Suprapubic skin (tissue), 4 donors: Measurements from ENCODE around the gene CCDC3. TPM values are rescaled to one million over a fixed set of nuclear protein-coding genes. Genes with fewer than 3 reads are reported as not detected.

Experiments used
- DNase-seq, 2 donors: peaks; one replicate each; pipeline ENCODE4 v3.0.0-alpha.2; 2019; ENCODE audit warnings: low spot score in 2 of 2
- H3K27ac ChIP-seq: fragments of 200-600 bp; sonication (generic); one replicate; pipeline ENCODE4 v1.5.1; 2019
- H3K27me3 ChIP-seq: fragments of 200-600 bp; sonication (generic); one replicate; pipeline ENCODE4 v1.5.1; 2019
- H3K36me3 ChIP-seq: fragments of 200-600 bp; sonication (generic); one replicate; pipeline ENCODE4 v1.5.1; 2019
- H3K4me1 ChIP-seq: fragments of 200-600 bp; sonication (generic); one replicate; pipeline ENCODE4 v1.5.1; 2019
- H3K4me3 ChIP-seq: fragments of 200-600 bp; sonication (generic); one replicate; pipeline ENCODE4 v1.5.1; 2019; ENCODE audit warnings: mild to moderate bottlenecking
- H3K9me3 ChIP-seq: fragments of 200-600 bp; sonication (generic); one replicate; pipeline ENCODE4 v1.5.1; 2019
- CTCF ChIP-seq, 2 donors: fragments of 200-600 bp in 1 of 2; fragments of 450-650 bp in 1 of 2; sonication (generic) in 1 of 2; IDR thresholded peaks; one replicate each; pipeline ENCODE4 v1.5.1; 2016 to 2019; ENCODE audit warnings: antibody characterized with exemption in 2 of 2, mild to moderate bottlenecking in 1 of 2, moderate library complexity in 1 of 2
- EP300 ChIP-seq: sonication (generic); formaldehyde crosslinking; IDR thresholded peaks from one replicate; pipeline ENCODE4 v1.6.1; 2017; ENCODE audit warnings: antibody characterized with exemption
- POLR2A ChIP-seq, 2 donors: fragments of 450-650 bp; IDR thresholded peaks; one replicate each; pipeline ENCODE4 v1.6.1; 2017; ENCODE audit warnings: antibody characterized with exemption in 2 of 2, mild to moderate bottlenecking in 2 of 2, moderate library complexity in 2 of 2
- POLR2AphosphoS5 ChIP-seq, 3 donors: sonication (generic); formaldehyde crosslinking; IDR thresholded peaks; one replicate each; pipeline ENCODE4 v1.6.1; 2017; ENCODE audit warnings: antibody characterized with exemption in 3 of 3
- WGBS: methylation state at CpG from one replicate; pipeline ENCODE4 v1.1.5; 2018; 5-methylcytosine and 5-hydroxymethylcytosine counted together
- total RNA-seq, 4 donors: library from RNA; depleted of rRNA; stranded (reverse); fragments of >200 nt; gene quantifications; one replicate each; pipeline ENCODE4 v1.1.0, GENCODE V29; 2016

Gene CCDC3
- total RNA-seq, 4 donors from 2014 or later = 31.3 to 124 (median 60.2) TPM

GRCh38 chr10:13000431-13000830, 1.1 kb downstream of the CCDC3 start:
- DNase-seq = no peak
- Histone ChIP-seq H3K27me3 (peaks cover 7% of the 10 kb centered on the region), H3K27ac (no peak overlapping the region)

GRCh38 chr10:12999849-13000248, 1.7 kb downstream of the CCDC3 start:
- H3K27me3 ChIP-seq = peaks cover 7% of the 10 kb centered on the region
- peaks cover 32% of the 10 kb centered on the region for H3K4me1 ChIP-seq
- no peak for DNase-seq
- peak overlapping the region; percentile 72 for H3K4me3 ChIP-seq
- TF ChIP-seq EP300 (no peak), POLR2A (IDR thresholded peaks at IDR 0.05) (no peak), CTCF (IDR thresholded peaks at IDR 0.05) (no peak), POLR2AphosphoS5 (IDR thresholded peaks at IDR 0.05) (no peak)
- no peaks in the 10 kb centered on the region for H3K9me3 ChIP-seq
- 39% methylated on average over 6 of the region's 6 CpGs for WGBS
- H3K27ac ChIP-seq = no peak overlapping the region
- H3K36me3 ChIP-seq = no peaks in the 10 kb centered on the region

More at GRCh38 chr10:13000431-13000830, 1.1 kb downstream of the CCDC3 start:
- no peaks in the 10 kb centered on the region for H3K9me3 ChIP-seq
- peaks cover 32% of the 10 kb centered on the region for H3K4me1 ChIP-seq
- TF ChIP-seq CTCF (IDR thresholded peaks at IDR 0.05) = no peak
- no peak for TF ChIP-seq POLR2AphosphoS5 (IDR thresholded peaks at IDR 0.05)
- no peak for TF ChIP-seq POLR2A (IDR thresholded peaks at IDR 0.05)
- TF ChIP-seq EP300 = no peak
- 36% methylated on average over 4 of the region's 4 CpGs for WGBS
- H3K4me3 ChIP-seq = peak overlapping the region; percentile 72
- no peaks in the 10 kb centered on the region for H3K36me3 ChIP-seq

- peaks cover 12% of the 10 kb centered on the region for H3K4me1 ChIP-seq
- no peak overlapping the region for H3K27ac ChIP-seq
- no peaks in the 10 kb centered on the region for H3K27me3 ChIP-seq
- no peak overlapping the region for H3K4me3 ChIP-seq
- H3K9me3 ChIP-seq = no peaks in the 10 kb centered on the region
- no peak for DNase-seq
- TF ChIP-seq EP300 = no peak
- TF ChIP-seq POLR2A (IDR thresholded peaks at IDR 0.05) = no peak
- no peak for TF ChIP-seq POLR2AphosphoS5 (IDR thresholded peaks at IDR 0.05)
- TF ChIP-seq CTCF (IDR thresholded peaks at IDR 0.05) = no peak
- 56% methylated on average over 8 of the region's 8 CpGs for WGBS
- H3K36me3 ChIP-seq = no peaks in the 10 kb centered on the region
Measured at GRCh38 chr10:12995425-12995861, 6.1 kb downstream of the CCDC3 start.

- Histone ChIP-seq H3K4me1 (peaks cover 4% of the 10 kb centered on the region), H3K27ac (no peak overlapping the region), H3K36me3 (no peaks in the 10 kb centered on the region), H3K9me3 (no peaks in the 10 kb centered on the region), H3K27me3 (no peaks in the 10 kb centered on the region), H3K4me3 (no peak overlapping the region)
- DNase-seq = no peak
- TF ChIP-seq POLR2A (IDR thresholded peaks at IDR 0.05) (no peak), POLR2AphosphoS5 (IDR thresholded peaks at IDR 0.05) (no peak), EP300 (no peak), CTCF (IDR thresholded peaks at IDR 0.05) (no peak)
- WGBS = 44% methylated on average over 8 of the region's 8 CpGs
Measured at GRCh38 chr10:12993595-12993994, 7.9 kb downstream of the CCDC3 start.

GRCh38 chr10:12985347-12985746, 16.2 kb downstream of the CCDC3 start:
- TF ChIP-seq EP300 = no peak
- TF ChIP-seq CTCF (IDR thresholded peaks at IDR 0.05) = no peak
- no peak for TF ChIP-seq POLR2A (IDR thresholded peaks at IDR 0.05)
- TF ChIP-seq POLR2AphosphoS5 (IDR thresholded peaks at IDR 0.05) = no peak
- 97% methylated on average over 6 of the region's 6 CpGs for WGBS
- H3K9me3 ChIP-seq = no peaks in the 10 kb centered on the region
- DNase-seq = no peak
- H3K27ac ChIP-seq = no peak overlapping the region
- no peaks in the 10 kb centered on the region for H3K36me3 ChIP-seq
- no peak overlapping the region for H3K4me3 ChIP-seq
- no peaks in the 10 kb centered on the region for H3K4me1 ChIP-seq
- no peaks in the 10 kb centered on the region for H3K27me3 ChIP-seq
